ENCODE results near the gene BHLHE40. TPM values are rescaled to one million over a fixed set of nuclear protein-coding genes. Genes with fewer than 3 reads are reported as not detected.

BHLHE40 gene
- total and polyA plus RNA-seq, 2 experiments from 2014 or later, result 1.7 to 2.2 TPM

DNA sequence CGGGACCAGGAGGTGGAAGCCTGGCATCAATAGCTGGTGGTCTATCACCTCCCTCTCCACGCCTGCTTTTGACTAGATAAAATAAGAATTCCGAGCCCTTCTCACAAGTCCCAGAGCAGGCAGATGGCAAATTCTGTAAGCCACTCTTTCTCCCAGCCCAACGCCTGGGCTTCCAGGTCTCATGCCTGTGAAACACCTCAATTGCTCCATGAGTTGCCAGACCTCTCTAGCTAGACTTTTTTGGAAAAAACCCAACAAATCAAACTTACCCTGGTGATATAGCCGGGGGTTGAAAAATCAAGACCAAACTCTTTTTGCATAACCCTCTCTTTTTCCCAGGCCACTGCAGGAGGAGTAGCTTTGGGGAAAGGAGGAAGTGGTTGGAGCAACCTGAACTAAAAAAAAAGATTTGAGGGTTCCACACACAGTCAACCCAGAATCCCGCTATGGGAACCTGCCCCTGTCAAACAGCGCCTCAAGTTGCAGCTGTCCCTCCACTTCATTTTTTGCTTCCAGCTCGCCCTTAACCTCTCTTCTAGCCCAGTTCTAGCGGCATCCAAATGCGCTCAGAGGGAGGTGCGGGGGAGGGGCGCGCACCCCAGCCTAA lies 7.0 kb downstream of the BHLHE40 start:
- no peak for DNase-seq (ENCODE audit: low spot score)

DNA sequence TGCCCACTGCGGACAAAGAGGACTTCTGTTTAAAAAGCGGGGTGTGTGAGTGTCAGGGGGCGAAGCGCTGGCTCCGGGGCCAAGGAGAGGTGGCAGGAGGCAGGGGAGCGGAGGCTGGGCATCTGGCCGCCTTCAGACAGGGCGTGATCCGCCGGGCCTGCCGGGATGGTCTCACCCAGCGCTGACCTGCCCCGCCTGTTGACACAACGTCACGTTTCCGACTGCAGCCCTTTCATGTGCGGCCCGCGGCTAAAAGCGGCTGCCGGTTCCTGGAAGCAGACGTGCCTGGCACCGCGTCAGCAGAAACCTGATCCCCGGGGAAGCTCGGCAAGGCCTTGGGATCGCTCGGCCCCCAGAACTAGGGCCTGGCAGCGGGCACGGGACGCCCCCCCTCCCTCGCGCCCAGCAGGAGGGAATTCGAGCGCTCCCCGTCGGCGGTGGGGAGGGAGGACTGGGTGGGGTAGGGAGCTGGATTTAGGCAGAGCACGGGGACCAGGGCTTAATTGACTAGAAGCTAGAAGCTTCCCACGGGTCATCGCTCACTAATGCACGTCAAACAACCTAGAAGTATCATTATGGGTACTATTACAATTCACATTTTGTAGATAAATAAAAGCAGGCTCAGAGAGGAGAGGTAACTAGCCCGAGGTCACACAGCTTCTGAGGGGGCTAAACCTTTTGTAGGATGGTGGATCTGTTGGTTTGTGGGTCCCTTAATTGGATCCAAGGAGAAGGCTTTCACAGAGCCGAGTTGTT lies 7.7 kb downstream of the BHLHE40 start:
- peak; percentile 93 for ATAC-seq
- Histone ChIP-seq H3K9me2 (ENCODE audit: insufficient read depth) (no peaks in the 10 kb centered on the region), H3K4me2 (peak overlapping the region; percentile 92), H3K36me3 (ENCODE audit: insufficient read depth) (no peaks in the 10 kb centered on the region), H3K27ac (ENCODE audit: low read depth) (no peak overlapping the region), H3F3A (replicated peaks; ENCODE audit: low read depth) (0 out of 2 replicates have a peak, but pooled peaks cover 7% of the 10 kb centered on the region), H3K4me3 (peak overlapping the region; percentile 68), H3K79me2 (replicated peaks; ENCODE audit: insufficient read depth) (no peaks in the 10 kb centered on the region), H4K20me1 (replicated peaks; ENCODE audit: insufficient read depth) (no peaks in the 10 kb centered on the region), H3K4me1 (ENCODE audit: insufficient read depth) (peaks cover 16% of the 10 kb centered on the region), H2AFZ (peak overlapping the region; percentile 98), H3K27me3 (ENCODE audit: insufficient read depth) (peaks cover 31% of the 10 kb centered on the region)
- Mint-ChIP-seq H3K27me3 (ENCODE audit: insufficient read depth, low read depth, poor library complexity) (peaks cover 20% of the 10 kb centered on the region), H3K4me1 (peaks cover 13% of the 10 kb centered on the region), H3K4me3 (peak overlapping the region; percentile 65), H3K27ac (no peak overlapping the region), H3K36me3 (ENCODE audit: low read depth) (peaks cover 4% of the 10 kb centered on the region; the same call in 2 of the 3 replicates), H3K9me3 (no peaks in the 10 kb centered on the region)
- DNase-seq (ENCODE audit: low spot score), result peak; percentile 97
- TF ChIP-seq, protein P1, sequence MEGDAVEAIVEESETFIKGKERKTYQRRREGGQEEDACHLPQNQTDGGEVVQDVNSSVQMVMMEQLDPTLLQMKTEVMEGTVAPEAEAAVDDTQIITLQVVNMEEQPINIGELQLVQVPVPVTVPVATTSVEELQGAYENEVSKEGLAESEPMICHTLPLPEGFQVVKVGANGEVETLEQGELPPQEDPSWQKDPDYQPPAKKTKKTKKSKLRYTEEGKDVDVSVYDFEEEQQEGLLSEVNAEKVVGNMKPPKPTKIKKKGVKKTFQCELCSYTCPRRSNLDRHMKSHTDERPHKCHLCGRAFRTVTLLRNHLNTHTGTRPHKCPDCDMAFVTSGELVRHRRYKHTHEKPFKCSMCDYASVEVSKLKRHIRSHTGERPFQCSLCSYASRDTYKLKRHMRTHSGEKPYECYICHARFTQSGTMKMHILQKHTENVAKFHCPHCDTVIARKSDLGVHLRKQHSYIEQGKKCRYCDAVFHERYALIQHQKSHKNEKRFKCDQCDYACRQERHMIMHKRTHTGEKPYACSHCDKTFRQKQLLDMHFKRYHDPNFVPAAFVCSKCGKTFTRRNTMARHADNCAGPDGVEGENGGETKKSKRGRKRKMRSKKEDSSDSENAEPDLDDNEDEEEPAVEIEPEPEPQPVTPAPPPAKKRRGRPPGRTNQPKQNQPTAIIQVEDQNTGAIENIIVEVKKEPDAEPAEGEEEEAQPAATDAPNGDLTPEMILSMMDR (conservative IDR thresholded peaks at IDR 0.05; ENCODE audit: low read depth in 2 of 2), result no peak
- peak; percentile 88 for TF ChIP-seq CREB1 (CRISPR knock-in tag; IDR thresholded peaks at IDR 0.05; ENCODE audit: low read depth)

More for the DNA sequence above, 7.0 kb downstream of the BHLHE40 start:
- Mint-ChIP-seq H3K36me3 (ENCODE audit: low read depth) (peaks cover 4% of the 10 kb centered on the region; the same call in 2 of the 3 replicates), H3K27ac (no peak overlapping the region), H3K4me3 (peak overlapping the region; percentile 65), H3K4me1 (peaks cover 19% of the 10 kb centered on the region), H3K27me3 (ENCODE audit: insufficient read depth, low read depth, poor library complexity) (peaks cover 22% of the 10 kb centered on the region), H3K9me3 (no peaks in the 10 kb centered on the region)
- peaks cover 35% of the 10 kb centered on the region for H3K27me3 ChIP-seq (ENCODE audit: insufficient read depth)
- no peaks in the 10 kb centered on the region for H3K79me2 ChIP-seq (replicated peaks; ENCODE audit: insufficient read depth)
- no peaks in the 10 kb centered on the region for H3K36me3 ChIP-seq (ENCODE audit: insufficient read depth)
- no peaks in the 10 kb centered on the region for H3K9me2 ChIP-seq (ENCODE audit: insufficient read depth)
- H4K20me1 ChIP-seq (replicated peaks; ENCODE audit: insufficient read depth), result no peaks in the 10 kb centered on the region
- peak overlapping the region; percentile 92 for H3K4me2 ChIP-seq
- H3K4me3 ChIP-seq, result peak overlapping the region; percentile 68
- peak overlapping the region; percentile 98 for H2AFZ ChIP-seq
- peaks cover 16% of the 10 kb centered on the region for H3K4me1 ChIP-seq (ENCODE audit: insufficient read depth)
- H3F3A ChIP-seq (replicated peaks; ENCODE audit: low read depth), result 0 out of 2 replicates have a peak, but pooled peaks cover 7% of the 10 kb centered on the region
- H3K27ac ChIP-seq (ENCODE audit: low read depth), result no peak overlapping the region
- peak; percentile 65 for ATAC-seq
- TF ChIP-seq CREB1 (CRISPR knock-in tag; IDR thresholded peaks at IDR 0.05; ENCODE audit: low read depth), result no peak

DNA sequence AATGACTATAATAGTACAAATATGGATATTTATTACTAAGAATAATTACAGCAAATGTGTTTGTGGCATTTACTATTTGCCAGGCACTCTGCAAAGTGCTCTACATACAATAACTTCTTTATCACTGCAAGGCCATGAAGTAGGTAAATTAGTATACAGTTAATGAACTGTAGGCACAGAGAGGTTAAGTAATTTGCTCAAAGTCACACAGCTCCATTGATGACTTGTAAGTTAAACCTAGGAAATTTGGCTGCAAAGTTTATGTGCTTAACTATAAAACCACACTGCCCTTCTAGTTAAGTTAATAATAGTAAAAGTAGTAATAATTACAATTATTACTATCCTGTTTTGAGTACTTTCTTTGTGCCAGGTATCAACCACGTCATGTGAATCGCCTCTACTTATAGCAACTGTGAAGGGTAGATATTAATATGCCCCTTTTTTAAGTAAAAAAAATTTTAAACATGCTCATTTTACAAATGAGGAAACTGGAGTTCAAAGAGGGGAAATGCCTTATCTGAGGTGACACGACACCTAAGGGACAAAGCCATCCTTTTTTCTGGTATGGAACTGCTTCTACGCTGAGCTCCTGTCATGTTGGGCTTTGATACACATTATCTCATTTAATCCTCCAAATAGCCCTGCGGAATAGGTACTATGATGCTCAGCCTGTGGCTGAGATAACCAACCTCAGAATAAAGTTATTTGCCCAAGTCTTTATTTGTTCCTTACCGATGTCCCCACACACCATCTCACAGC lies 8.5 kb downstream of the BHLHE40 start:
- Histone ChIP-seq H3K27ac (ENCODE audit: low read depth) (no peak overlapping the region), H3F3A (replicated peaks; ENCODE audit: low read depth) (0 out of 2 replicates have a peak, but pooled peaks cover 7% of the 10 kb centered on the region), H3K4me3 (peak overlapping the region; percentile 68), H3K4me2 (peak overlapping the region; percentile 92), H3K9me2 (ENCODE audit: insufficient read depth) (no peaks in the 10 kb centered on the region), H2AFZ (no peak overlapping the region), H3K36me3 (ENCODE audit: insufficient read depth) (no peaks in the 10 kb centered on the region), H3K4me1 (ENCODE audit: insufficient read depth) (peaks cover 16% of the 10 kb centered on the region), H4K20me1 (replicated peaks; ENCODE audit: insufficient read depth) (no peaks in the 10 kb centered on the region), H3K79me2 (replicated peaks; ENCODE audit: insufficient read depth) (no peaks in the 10 kb centered on the region), H3K27me3 (ENCODE audit: insufficient read depth) (peaks cover 31% of the 10 kb centered on the region)
- Mint-ChIP-seq H3K27ac (no peak overlapping the region), H3K36me3 (ENCODE audit: low read depth) (peaks cover 4% of the 10 kb centered on the region; the same call in 2 of the 3 replicates), H3K4me3 (peak overlapping the region; percentile 65), H3K27me3 (ENCODE audit: insufficient read depth, low read depth, poor library complexity) (peaks cover 20% of the 10 kb centered on the region), H3K4me1 (peaks cover 12% of the 10 kb centered on the region), H3K9me3 (no peaks in the 10 kb centered on the region)
- no peak for ATAC-seq
- DNase-seq (ENCODE audit: low spot score), result no peak
- TF ChIP-seq JUNB (IDR thresholded peaks at IDR 0.05; ENCODE audit: unreplicated experiment) (no peak), EZH2phosphoT487 (IDR thresholded peaks at IDR 0.05; ENCODE audit: unreplicated experiment) (no peak), CREB1 (CRISPR knock-in tag; IDR thresholded peaks at IDR 0.05; ENCODE audit: low read depth) (no peak), NANOG (IDR thresholded peaks at IDR 0.05; ENCODE audit: borderline replicate concordance) (no peak), POLR2AphosphoS5 (IDR thresholded peaks at IDR 0.05; ENCODE audit: low read depth) (no peak)
- TF ChIP-seq, protein P1 (conservative IDR thresholded peaks at IDR 0.05; ENCODE audit: low read depth in 2 of 2), result no peak
